BJ (cell line): ENCODE measurements around the gene BCL2. TPM values are rescaled to one million over a fixed set of nuclear protein-coding genes. Genes with fewer than 3 reads are reported as not detected.

ENCODE experiments used
- CTCF ChIA-PET: fragments of 350-600 bp; formaldehyde crosslinking; extraction: SDS; loops from one replicate; lab custom pipeline; 2021; ENCODE audit warnings: antibody characterized with exemption, inconsistent platforms; lab: Yijun Ruan, JAX
- POLR2A ChIA-PET: fragments of 300-600 bp; sonication (Branson Sonifier 250); formaldehyde crosslinking; extraction: SDS; loops from one replicate; lab custom pipeline; 2021; ENCODE audit warnings: antibody characterized with exemption; lab: Charles Lee
- DNase-seq: peaks from one replicate; pipeline ENCODE4 v3.0.0-alpha.2; 2011; ENCODE audit warnings: low read depth
- H3K27me3 ChIP-seq: 2 replicates; pipeline ENCODE4 v1.6.0; 2011; ENCODE audit warnings: low read length; ENCODE audit not compliant: control insufficient read depth, insufficient read depth
- H3K36me3 ChIP-seq: 2 replicates; pipeline ENCODE4 v1.5.1; 2011; ENCODE audit warnings: low read length; ENCODE audit not compliant: control insufficient read depth, insufficient read depth
- H3K4me3 ChIP-seq: 2 replicates; pipeline ENCODE4 v1.5.1; 2011; ENCODE audit warnings: low read depth, mild to moderate bottlenecking, control low read depth, low read length
- CTCF ChIP-seq: IDR thresholded peaks from 2 replicates; pipeline ENCODE4 v1.5.1; 2011; ENCODE audit warnings: low read depth, mild to moderate bottlenecking, control low read depth, inconsistent platforms, low read length, moderate library complexity; ENCODE audit not compliant: insufficient read depth
- polyA plus RNA-seq: library from polyadenylated mRNA; depleted of rRNA; stranded (reverse); fragments of >200 nt; gene quantifications from 2 replicates; pipeline ENCODE4 v1.2.3, GENCODE V29; 2011

BCL2 gene
- polyA plus RNA-seq, 1 experiment = 0.15 TPM

DNA sequence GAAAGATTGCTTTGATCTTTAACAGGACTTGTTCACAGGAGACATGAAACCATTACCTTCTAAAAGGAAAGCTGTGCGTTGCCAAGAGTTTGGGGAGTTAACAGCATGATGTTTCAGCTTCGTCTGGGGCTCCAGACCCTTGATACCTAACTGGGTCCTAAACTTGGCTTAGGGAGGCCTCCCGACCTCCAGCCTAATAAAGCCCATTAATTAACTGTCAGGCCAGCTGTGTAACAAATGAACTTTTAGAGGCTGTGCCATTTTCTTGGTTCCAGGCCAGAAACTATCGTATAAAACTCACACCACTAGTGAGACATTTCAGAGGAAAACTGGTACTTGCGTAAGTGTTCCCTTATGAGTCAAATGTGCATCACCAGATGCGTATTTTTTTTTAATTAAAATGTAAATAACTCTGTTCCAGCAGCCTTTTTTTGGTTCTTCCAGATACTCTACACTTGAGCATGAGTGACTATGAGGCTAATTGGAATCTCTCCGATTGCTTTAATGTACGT lies 236.5 kb downstream of the BCL2 start:
- TF ChIP-seq CTCF = no peak
- no peak overlapping the region for H3K4me3 ChIP-seq
- H3K27me3 ChIP-seq = no peaks in the 10 kb centered on the region
- DNase-seq = no peak
- no peaks in the 10 kb centered on the region for H3K36me3 ChIP-seq
- ChIA-PET POLR2A (no interaction called here), CTCF (interaction anchor here (0.6 kb wide), 1 partner anchor 280 kb away, joined by 3 read pairs; no protein-coding TSS in a partner anchor)

DNA sequence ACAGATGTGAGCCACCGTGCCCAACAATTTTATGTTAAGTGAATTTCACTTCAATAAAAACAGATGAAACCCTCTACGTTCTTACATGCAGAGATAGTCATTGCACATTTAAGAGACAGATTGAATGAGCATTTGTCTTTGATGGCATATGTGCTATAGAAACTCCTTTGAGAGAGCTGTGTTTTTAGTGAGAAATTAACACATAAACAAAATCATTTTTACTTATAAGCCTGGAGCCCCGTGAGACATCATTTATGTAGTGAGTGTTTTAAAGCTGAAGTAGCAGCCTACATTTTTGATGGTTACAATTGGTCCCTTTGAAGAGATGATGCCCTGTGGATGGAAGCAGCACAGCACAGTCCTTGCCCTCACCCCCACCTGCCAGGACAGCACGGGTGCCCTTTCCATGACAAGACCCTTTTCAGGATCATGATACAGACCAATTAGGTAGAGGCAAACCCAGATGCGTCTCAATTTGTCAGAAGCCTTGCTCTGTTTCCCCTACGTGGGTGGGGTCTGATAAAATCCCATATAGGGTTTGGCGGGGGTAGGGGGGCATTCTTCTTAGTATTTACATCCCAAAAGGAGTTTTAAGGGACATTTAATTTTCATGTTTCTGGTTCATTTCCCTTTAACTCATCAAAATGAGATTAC lies 237.1 kb downstream of the BCL2 start:
- Histone ChIP-seq H3K36me3 (no peaks in the 10 kb centered on the region), H3K27me3 (no peaks in the 10 kb centered on the region), H3K4me3 (no peak overlapping the region)
- no peak for TF ChIP-seq CTCF
- ChIA-PET CTCF (no interaction called here), POLR2A (no interaction called here)
- DNase-seq = no peak

DNA sequence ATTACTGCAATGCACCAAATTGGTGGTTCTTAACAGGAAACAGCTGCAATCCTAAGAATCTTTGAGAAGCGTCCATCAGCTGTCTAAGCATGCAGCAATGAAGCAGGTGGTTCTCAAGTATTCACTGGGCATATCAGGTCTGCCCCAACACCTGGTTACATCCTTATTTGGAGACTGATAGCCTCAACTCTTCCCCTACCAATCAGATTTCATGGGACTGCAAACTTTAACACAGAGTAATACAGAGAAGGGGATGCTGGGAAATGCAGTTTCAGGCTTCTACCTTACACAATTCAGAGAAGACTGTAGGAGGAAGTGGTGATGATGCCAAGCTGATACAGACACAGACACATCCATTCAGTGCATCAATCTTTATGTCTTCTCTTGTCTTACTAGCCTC lies 240.5 kb downstream of the BCL2 start:
- DNase-seq = no peak
- POLR2A ChIA-PET = no interaction called here
- no peak for TF ChIP-seq CTCF
- H3K27me3 ChIP-seq = no peaks in the 10 kb centered on the region
- CTCF ChIA-PET = no interaction called here
- no peaks in the 10 kb centered on the region for H3K36me3 ChIP-seq
- H3K4me3 ChIP-seq = no peak overlapping the region

- TF ChIP-seq CTCF = no peak
- ChIA-PET POLR2A (no interaction called here), CTCF (no interaction called here)
- DNase-seq = no peak
- H3K27me3 ChIP-seq = no peaks in the 10 kb centered on the region
- H3K4me3 ChIP-seq = no peak overlapping the region
- no peaks in the 10 kb centered on the region for H3K36me3 ChIP-seq
Measured at GRCh38 chr18:63078471-63078870, 241.1 kb downstream of the BCL2 start.

DNA sequence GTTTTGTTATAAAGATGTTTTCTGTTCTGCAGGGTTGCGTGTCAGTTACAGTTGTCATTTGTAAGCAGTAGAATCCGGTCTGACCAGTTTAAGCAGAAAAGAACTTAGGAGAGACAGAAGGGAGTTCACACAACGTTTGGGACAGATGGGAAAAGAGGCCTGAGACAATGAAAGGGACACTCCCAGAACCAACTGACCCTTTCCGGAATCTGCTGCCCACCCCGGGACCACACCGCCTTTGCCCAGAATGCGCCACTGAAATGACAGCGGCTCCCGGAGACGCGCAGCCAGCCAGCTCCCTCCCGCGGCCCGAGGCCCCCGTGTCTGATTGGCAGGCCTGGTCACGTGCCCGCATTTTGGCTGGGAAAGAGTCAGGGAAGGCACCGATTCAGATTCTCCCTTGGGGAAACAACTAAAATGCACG lies 244.6 kb downstream of the BCL2 start:
- no peak for TF ChIP-seq CTCF
- no peak for DNase-seq
- Histone ChIP-seq H3K4me3 (peak overlapping the region; percentile 40), H3K36me3 (no peaks in the 10 kb centered on the region), H3K27me3 (no peaks in the 10 kb centered on the region; the same call in 1 of the 2 replicates)
- CTCF ChIA-PET = no interaction called here
- POLR2A ChIA-PET = no interaction called here
